ENCODE results near the gene HIC2. TPM values are rescaled to one million over a fixed set of nuclear protein-coding genes. Genes with fewer than 3 reads are reported as not detected.

Gene HIC2
- total and polyA plus RNA-seq, 9 of the 15 experiments (the other 6 are each of a cell fraction or from before 2014, with no cell fraction given) = 1.7 to 117 (median 35.5) TPM

GRCh38 chr22:21450320-21450831 lies 33.2 kb downstream of the HIC2 start (continued):
- TF ChIP-seq DDX20 (tag; IDR thresholded peaks at IDR 0.05; ENCODE audit: low read depth) = no peak
- TF ChIP-seq HMGXB4 (CRISPR knock-in tag; IDR thresholded peaks at IDR 0.05) = peak; percentile 71; the same call in 1 of the 2 replicates
- TF ChIP-seq ZNF124 (CRISPR knock-in tag; IDR thresholded peaks at IDR 0.05) = 0 out of 2 replicates have a peak, but pooled peaks have one; percentile 72
- no peak for TF ChIP-seq MTF1 (CRISPR knock-in tag; IDR thresholded peaks at IDR 0.05; ENCODE audit: borderline replicate concordance)
- peak; percentile 73; the same call in 1 of the 2 replicates for TF ChIP-seq ZC3H4 (CRISPR knock-in tag; IDR thresholded peaks at IDR 0.05; ENCODE audit: borderline replicate concordance)
- TF ChIP-seq ZBTB43 (CRISPR knock-in tag; IDR thresholded peaks at IDR 0.05) = no peak
- 0 out of 2 replicates have a peak, but pooled peaks have one; percentile 82 for TF ChIP-seq PURB (CRISPR knock-in tag; IDR thresholded peaks at IDR 0.05; ENCODE audit: low read depth)
- TF ChIP-seq MNT (conservative IDR thresholded peaks at IDR 0.05) = no peak
- no peak for TF ChIP-seq TAF9B (IDR thresholded peaks at IDR 0.05; ENCODE audit: partially characterized antibody)
- no peak for TF ChIP-seq THAP7 (CRISPR knock-in tag; IDR thresholded peaks at IDR 0.05)
- TF ChIP-seq THAP12 (CRISPR knock-in tag; IDR thresholded peaks at IDR 0.05) = 0 out of 2 replicates have a peak, but pooled peaks have one; percentile 30
- TF ChIP-seq RUNX1 (IDR thresholded peaks at IDR 0.05; ENCODE audit: low read depth) = peak; percentile 82; the same call in 1 of the 2 replicates
- no peak for TF ChIP-seq PHF20 (IDR thresholded peaks at IDR 0.05; ENCODE audit: partially characterized antibody)
- TF ChIP-seq ZNF77 (CRISPR knock-in tag; IDR thresholded peaks at IDR 0.05) = no peak
- TF ChIP-seq DNMT1 (IDR thresholded peaks at IDR 0.05) = no peak
- TF ChIP-seq TEAD2 (tag; IDR thresholded peaks at IDR 0.05) = no peak
- no peak for TF ChIP-seq TFE3 (CRISPR knock-in tag; IDR thresholded peaks at IDR 0.05)

Measured in K562 (cell line).